ENCODE measurements around the gene SOX15. TPM values are rescaled to one million over a fixed set of nuclear protein-coding genes. Genes with fewer than 3 reads are reported as not detected.

Gene SOX15
- total and polyA plus RNA-seq, 5 donors from 2014 or later = not detected

DNA sequence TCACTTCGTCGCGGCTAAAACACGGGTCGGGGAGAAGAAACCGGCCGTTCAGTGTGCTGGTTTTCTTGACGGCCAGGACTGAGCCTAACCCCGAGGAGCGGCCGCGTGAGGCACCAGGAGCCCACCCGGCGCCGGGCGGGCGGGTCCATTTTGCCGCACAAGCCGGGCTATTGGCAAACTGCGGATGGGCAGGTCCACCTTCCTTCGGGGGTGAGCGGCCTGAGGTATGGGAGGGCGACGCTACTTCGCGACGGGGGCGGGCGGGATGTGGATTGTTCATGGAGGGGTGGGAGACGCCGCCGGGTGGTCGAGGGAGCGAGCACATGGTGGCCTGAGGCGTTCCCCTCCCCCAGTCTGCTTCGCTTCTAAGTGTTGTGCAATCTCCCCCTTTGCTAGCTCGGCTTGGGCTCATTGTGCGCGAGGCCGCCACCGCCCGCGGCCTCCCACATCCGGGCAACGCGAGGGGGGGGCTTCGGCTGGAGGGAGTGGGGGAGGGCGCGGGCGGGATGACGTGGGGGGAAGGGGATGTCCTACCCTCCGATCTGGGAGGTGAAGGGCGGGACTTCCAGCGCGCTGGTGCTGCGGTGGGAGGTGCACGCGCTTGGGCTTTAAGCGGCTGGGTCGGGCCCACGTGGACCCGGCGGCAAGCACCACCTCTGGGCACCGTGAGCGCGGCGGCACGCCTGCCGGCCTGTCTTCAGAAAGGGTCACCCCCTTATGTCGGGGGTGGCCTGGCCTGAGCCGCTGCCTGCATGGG is 16.4 kb downstream of the SOX15 start:
- peaks cover 25% of the 10 kb centered on the region for H3K4me1 ChIP-seq (ENCODE audit: control insufficient read depth, insufficient read depth, low read length, poor library complexity, severe bottlenecking)
- H3K4me3 Mint-ChIP-seq = peak overlapping the region; percentile 96 to 99 (median 98)
- peaks cover 11% of the 10 kb centered on the region for H3K27me3 Mint-ChIP-seq
- H3K4me3 ChIP-seq (ENCODE audit: low read depth, low read length) = peak overlapping the region; percentile 76
- H3K36me3 ChIP-seq (ENCODE audit: control insufficient read depth, insufficient read depth, low read length) = peaks cover 56% of the 10 kb centered on the region
- H3K27ac ChIP-seq (ENCODE audit: insufficient read depth, low read length, poor library complexity, severe bottlenecking) = peak overlapping the region; percentile 97
- H3K36me3 Mint-ChIP-seq = peaks cover 59% of the 10 kb centered on the region
- H3K27ac Mint-ChIP-seq = peak overlapping the region; percentile 97 to 100 (median 99)
- ATAC-seq (ENCODE audit: low read depth in 2 of 2) = peak; percentile 34 to 41
- H3K27me3 ChIP-seq (ENCODE audit: control insufficient read depth, insufficient read depth, low read length) = no peaks in the 10 kb centered on the region
- no peaks in the 10 kb centered on the region for H3K9me3 ChIP-seq (ENCODE audit: control insufficient read depth in 2 of 2, low read length in 2 of 2)
- H3K4me1 Mint-ChIP-seq = peaks cover 0 to 60% (median 32%) of the 10 kb centered on the region in 4 donors
- peaks cover 0 to 1% (median 0%) of the 10 kb centered on the region in 7 donors for H3K9me3 Mint-ChIP-seq
- DNase-seq = peak; percentile 87 to 97 (median 91)

DNA sequence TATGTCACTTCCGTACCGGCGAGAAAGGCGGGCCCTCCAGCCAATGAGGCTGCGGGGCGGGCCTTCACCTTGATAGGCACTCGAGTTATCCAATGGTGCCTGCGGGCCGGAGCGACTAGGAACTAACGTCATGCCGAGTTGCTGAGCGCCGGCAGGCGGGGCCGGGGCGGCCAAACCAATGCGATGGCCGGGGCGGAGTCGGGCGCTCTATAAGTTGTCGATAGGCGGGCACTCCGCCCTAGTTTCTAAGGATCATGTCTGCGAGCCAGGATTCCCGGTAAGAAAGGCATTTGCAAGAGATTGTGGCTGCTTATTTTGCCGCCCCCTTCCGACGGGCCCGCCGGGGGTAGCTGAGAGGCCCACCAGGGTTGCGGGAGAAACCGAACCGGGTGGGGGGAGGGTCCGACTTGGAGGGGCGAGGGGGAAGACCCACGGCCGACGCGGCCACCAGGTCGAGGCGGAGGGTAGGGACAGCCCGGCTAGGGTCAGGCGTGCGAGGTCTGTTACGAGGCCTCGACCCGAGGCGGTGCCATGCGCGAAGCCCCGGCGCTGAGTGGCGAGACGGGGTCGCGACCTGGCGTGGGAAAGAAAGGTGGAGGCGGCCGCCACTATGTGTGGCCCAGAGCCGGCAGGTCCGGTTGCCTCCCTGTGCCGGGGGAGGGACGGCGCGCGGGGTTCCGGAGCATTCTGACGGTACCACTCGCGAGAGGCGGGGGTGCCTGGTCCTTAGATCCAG is 17.1 kb downstream of the SOX15 start:
- Histone ChIP-seq H3K27me3 (ENCODE audit: control insufficient read depth, insufficient read depth, low read length) (no peaks in the 10 kb centered on the region), H3K27ac (ENCODE audit: insufficient read depth, low read length, poor library complexity, severe bottlenecking) (peak overlapping the region; percentile 97), H3K4me3 (ENCODE audit: low read depth, low read length) (peak overlapping the region; percentile 55), H3K36me3 (ENCODE audit: control insufficient read depth, insufficient read depth, low read length) (peaks cover 50% of the 10 kb centered on the region), H3K9me3 (ENCODE audit: control insufficient read depth in 2 of 2, low read length in 2 of 2) (no peaks in the 10 kb centered on the region), H3K4me1 (ENCODE audit: control insufficient read depth, insufficient read depth, low read length, poor library complexity, severe bottlenecking) (peaks cover 24% of the 10 kb centered on the region)
- peak overlapping the region; percentile 97 to 100 (median 99) for H3K27ac Mint-ChIP-seq
- peaks cover 0 to 1% (median 0%) of the 10 kb centered on the region in 7 donors for H3K9me3 Mint-ChIP-seq
- ATAC-seq (ENCODE audit: low read depth in 2 of 2) (no peak), DNase-seq (peak in 2 of 3 donors; percentile 100)
- H3K4me3 Mint-ChIP-seq = peak overlapping the region; percentile 96 to 99 (median 98)
- peaks cover 0 to 53% (median 27%) of the 10 kb centered on the region in 4 donors for H3K4me1 Mint-ChIP-seq
- peaks cover 52% of the 10 kb centered on the region for H3K36me3 Mint-ChIP-seq
- peaks cover 11% of the 10 kb centered on the region for H3K27me3 Mint-ChIP-seq

GRCh38 chr17:7572338-7572587 is 17.6 kb downstream of the SOX15 start:
- H3K4me3 ChIP-seq (ENCODE audit: low read depth, low read length) = peak overlapping the region; percentile 95
- ATAC-seq (ENCODE audit: low read depth in 2 of 2) = peak; percentile 87 to 88

DNA sequence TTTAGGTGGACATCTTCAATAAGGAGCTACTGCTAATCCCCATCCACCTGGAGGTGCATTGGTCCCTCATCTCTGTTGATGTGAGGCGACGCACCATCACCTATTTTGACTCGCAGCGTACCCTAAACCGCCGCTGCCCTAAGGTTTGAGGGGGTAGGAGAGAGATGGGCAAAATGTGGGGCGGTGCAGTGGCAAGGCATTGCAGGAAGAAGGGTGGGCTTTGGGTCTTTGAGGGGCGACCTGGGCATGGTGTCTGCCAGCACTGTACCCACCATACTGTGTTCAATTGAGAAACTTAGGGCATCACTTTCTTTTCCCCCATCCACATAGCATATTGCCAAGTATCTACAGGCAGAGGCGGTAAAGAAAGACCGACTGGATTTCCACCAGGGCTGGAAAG is 19.5 kb downstream of the SOX15 start:
- Mint-ChIP-seq H3K27me3 (peaks cover 11% of the 10 kb centered on the region), H3K4me3 (peak overlapping the region in 1 of 4 donors; percentile 12), H3K27ac (peak overlapping the region; percentile 33 to 86 (median 69)), H3K36me3 (peaks cover 37% of the 10 kb centered on the region), H3K9me3 (peaks cover 0 to 1% (median 0%) of the 10 kb centered on the region in 7 donors), H3K4me1 (peaks cover 0 to 32% (median 20%) of the 10 kb centered on the region in 4 donors)
- DNase-seq (no peak), ATAC-seq (ENCODE audit: low read depth in 2 of 2) (no peak)
- Histone ChIP-seq H3K27me3 (ENCODE audit: control insufficient read depth, insufficient read depth, low read length) (no peaks in the 10 kb centered on the region), H3K36me3 (ENCODE audit: control insufficient read depth, insufficient read depth, low read length) (peaks cover 42% of the 10 kb centered on the region), H3K4me1 (ENCODE audit: control insufficient read depth, insufficient read depth, low read length, poor library complexity, severe bottlenecking) (peaks cover 21% of the 10 kb centered on the region), H3K9me3 (ENCODE audit: control insufficient read depth in 2 of 2, low read length in 2 of 2) (no peaks in the 10 kb centered on the region), H3K27ac (ENCODE audit: insufficient read depth, low read length, poor library complexity, severe bottlenecking) (no peak overlapping the region), H3K4me3 (ENCODE audit: low read depth, low read length) (no peak overlapping the region)

More at GRCh38 chr17:7572338-7572587, 17.6 kb downstream of the SOX15 start:
- peaks cover 50% of the 10 kb centered on the region for H3K36me3 ChIP-seq (ENCODE audit: control insufficient read depth, insufficient read depth, low read length)
- Mint-ChIP-seq H3K27ac (peak overlapping the region; percentile 97 to 100 (median 99)), H3K9me3 (peaks cover 0 to 1% (median 0%) of the 10 kb centered on the region in 7 donors), H3K36me3 (peaks cover 47% of the 10 kb centered on the region), H3K4me1 (peaks cover 0 to 51% (median 26%) of the 10 kb centered on the region in 4 donors), H3K27me3 (peaks cover 11% of the 10 kb centered on the region), H3K4me3 (peak overlapping the region; percentile 96 to 99 (median 98))
- DNase-seq = peak in 1 of 3 donors; percentile 99
- peak overlapping the region; percentile 90 for H3K27ac ChIP-seq (ENCODE audit: insufficient read depth, low read length, poor library complexity, severe bottlenecking)
- H3K9me3 ChIP-seq (ENCODE audit: control insufficient read depth in 2 of 2, low read length in 2 of 2) = no peaks in the 10 kb centered on the region
- peaks cover 24% of the 10 kb centered on the region for H3K4me1 ChIP-seq (ENCODE audit: control insufficient read depth, insufficient read depth, low read length, poor library complexity, severe bottlenecking)
- no peaks in the 10 kb centered on the region for H3K27me3 ChIP-seq (ENCODE audit: control insufficient read depth, insufficient read depth, low read length)

DNA sequence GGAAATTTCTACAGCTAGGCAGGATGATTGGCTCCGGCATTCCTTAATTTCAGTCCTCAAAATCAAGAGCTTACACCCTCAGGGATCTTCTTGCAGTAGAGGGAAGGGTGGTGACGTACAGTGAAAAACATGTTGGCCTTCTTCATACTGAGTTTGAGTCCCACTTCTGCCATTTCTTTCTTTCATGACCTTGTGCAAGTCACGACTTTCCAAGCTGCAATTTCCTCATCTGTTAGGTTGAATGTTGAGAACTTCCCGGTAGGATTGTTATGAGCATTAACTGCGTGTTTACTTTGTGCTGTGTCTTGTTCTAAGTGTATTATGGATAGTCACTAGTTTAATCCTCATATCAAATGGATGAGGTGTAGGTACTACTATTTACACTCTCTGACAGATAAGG is 20.3 kb downstream of the SOX15 start:
- ATAC-seq (ENCODE audit: low read depth in 2 of 2) (no peak), DNase-seq (no peak)
- H3K27me3 Mint-ChIP-seq = peaks cover 11% of the 10 kb centered on the region
- peaks cover 0 to 1% (median 0%) of the 10 kb centered on the region in 7 donors for H3K9me3 Mint-ChIP-seq
- peaks cover 32% of the 10 kb centered on the region for H3K36me3 Mint-ChIP-seq
- Histone ChIP-seq H3K27ac (ENCODE audit: insufficient read depth, low read length, poor library complexity, severe bottlenecking) (no peak overlapping the region), H3K4me1 (ENCODE audit: control insufficient read depth, insufficient read depth, low read length, poor library complexity, severe bottlenecking) (peaks cover 14% of the 10 kb centered on the region), H3K9me3 (ENCODE audit: control insufficient read depth in 2 of 2, low read length in 2 of 2) (no peaks in the 10 kb centered on the region), H3K27me3 (ENCODE audit: control insufficient read depth, insufficient read depth, low read length) (no peaks in the 10 kb centered on the region), H3K4me3 (ENCODE audit: low read depth, low read length) (no peak overlapping the region), H3K36me3 (ENCODE audit: control insufficient read depth, insufficient read depth, low read length) (peaks cover 42% of the 10 kb centered on the region)
- peak overlapping the region in 1 of 3 donors; percentile 33 for H3K27ac Mint-ChIP-seq
- H3K4me1 Mint-ChIP-seq = peaks cover 0 to 24% (median 15%) of the 10 kb centered on the region in 4 donors
- peak overlapping the region in 2 of 4 donors; percentile 36 to 59 for H3K4me3 Mint-ChIP-seq

DNA sequence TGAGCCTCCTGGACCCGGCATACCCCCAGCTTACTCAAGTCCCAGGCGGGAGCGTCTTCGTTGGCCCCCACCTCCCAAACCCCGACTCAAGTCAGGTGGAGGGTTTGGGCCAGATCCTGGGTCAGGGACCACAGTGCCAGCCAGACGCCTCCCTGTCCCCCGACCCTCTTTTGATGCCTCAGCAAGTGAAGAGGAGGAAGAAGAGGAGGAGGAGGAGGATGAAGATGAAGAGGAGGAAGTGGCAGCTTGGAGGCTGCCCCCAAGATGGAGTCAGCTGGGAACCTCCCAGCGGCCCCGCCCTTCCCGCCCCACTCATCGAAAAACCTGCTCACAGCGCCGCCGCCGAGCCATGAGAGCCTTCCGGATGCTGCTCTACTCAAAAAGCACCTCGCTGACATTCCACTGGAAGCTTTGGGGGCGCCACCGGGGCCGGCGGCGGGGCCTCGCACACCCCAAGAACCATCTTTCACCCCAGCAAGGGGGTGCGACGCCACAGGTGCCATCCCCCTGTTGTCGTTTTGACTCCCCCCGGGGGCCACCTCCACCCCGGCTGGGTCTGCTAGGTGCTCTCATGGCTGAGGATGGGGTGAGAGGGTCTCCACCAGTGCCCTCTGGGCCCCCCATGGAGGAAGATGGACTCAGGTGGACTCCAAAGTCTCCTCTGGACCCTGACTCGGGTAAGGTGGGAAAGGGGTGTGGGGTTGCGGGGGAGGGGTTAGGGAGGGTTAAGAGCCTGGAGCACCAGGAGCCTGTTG is 26.6 kb downstream of the SOX15 start:
- Histone ChIP-seq H3K27ac (ENCODE audit: insufficient read depth, low read length, poor library complexity, severe bottlenecking) (peak overlapping the region; percentile 97), H3K9me3 (ENCODE audit: control insufficient read depth in 2 of 2, low read length in 2 of 2) (no peaks in the 10 kb centered on the region), H3K36me3 (ENCODE audit: control insufficient read depth, insufficient read depth, low read length) (peaks cover 25% of the 10 kb centered on the region), H3K4me1 (ENCODE audit: control insufficient read depth, insufficient read depth, low read length, poor library complexity, severe bottlenecking) (peaks cover 38% of the 10 kb centered on the region), H3K4me3 (ENCODE audit: low read depth, low read length) (no peak overlapping the region), H3K27me3 (ENCODE audit: control insufficient read depth, insufficient read depth, low read length) (no peaks in the 10 kb centered on the region)
- Mint-ChIP-seq H3K4me3 (peak overlapping the region; percentile 90 to 97 (median 94)), H3K4me1 (peaks cover 16 to 46% (median 19%) of the 10 kb centered on the region in 4 donors), H3K9me3 (no peaks in the 10 kb centered on the region), H3K27ac (peak overlapping the region in 1 of 3 donors; percentile 92), H3K27me3 (peaks cover 7% of the 10 kb centered on the region), H3K36me3 (peaks cover 13% of the 10 kb centered on the region)
- ATAC-seq (ENCODE audit: low read depth in 2 of 2) = no peak
- DNase-seq = no peak

- peak overlapping the region; percentile 77 to 92 (median 84) for H3K27ac Mint-ChIP-seq
- DNase-seq (no peak), ATAC-seq (ENCODE audit: low read depth in 2 of 2) (no peak)
- no peaks in the 10 kb centered on the region for H3K27me3 ChIP-seq (ENCODE audit: control insufficient read depth, insufficient read depth, low read length)
- peaks cover 13% of the 10 kb centered on the region for H3K36me3 Mint-ChIP-seq
- H3K9me3 ChIP-seq (ENCODE audit: control insufficient read depth in 2 of 2, low read length in 2 of 2) = no peaks in the 10 kb centered on the region
- H3K4me1 ChIP-seq (ENCODE audit: control insufficient read depth, insufficient read depth, low read length, poor library complexity, severe bottlenecking) = peaks cover 40% of the 10 kb centered on the region
- H3K4me1 Mint-ChIP-seq = peaks cover 16 to 45% (median 18%) of the 10 kb centered on the region in 4 donors
- H3K27ac ChIP-seq (ENCODE audit: insufficient read depth, low read length, poor library complexity, severe bottlenecking) = peak overlapping the region; percentile 97
- peak overlapping the region; percentile 72 for H3K4me3 ChIP-seq (ENCODE audit: low read depth, low read length)
- no peaks in the 10 kb centered on the region for H3K9me3 Mint-ChIP-seq
- H3K4me3 Mint-ChIP-seq = peak overlapping the region; percentile 92 to 97 (median 94)
- peaks cover 20% of the 10 kb centered on the region for H3K36me3 ChIP-seq (ENCODE audit: control insufficient read depth, insufficient read depth, low read length)
- peaks cover 7% of the 10 kb centered on the region for H3K27me3 Mint-ChIP-seq
These were observed 27.7 kb downstream of the SOX15 start for GRCh38 chr17:7562208-7562605.

Data from CD4-positive, CD25-positive, alpha-beta regulatory T cell (primary cell).